ENCODE results near the gene MEIS2.

Gene MEIS2

DNA sequence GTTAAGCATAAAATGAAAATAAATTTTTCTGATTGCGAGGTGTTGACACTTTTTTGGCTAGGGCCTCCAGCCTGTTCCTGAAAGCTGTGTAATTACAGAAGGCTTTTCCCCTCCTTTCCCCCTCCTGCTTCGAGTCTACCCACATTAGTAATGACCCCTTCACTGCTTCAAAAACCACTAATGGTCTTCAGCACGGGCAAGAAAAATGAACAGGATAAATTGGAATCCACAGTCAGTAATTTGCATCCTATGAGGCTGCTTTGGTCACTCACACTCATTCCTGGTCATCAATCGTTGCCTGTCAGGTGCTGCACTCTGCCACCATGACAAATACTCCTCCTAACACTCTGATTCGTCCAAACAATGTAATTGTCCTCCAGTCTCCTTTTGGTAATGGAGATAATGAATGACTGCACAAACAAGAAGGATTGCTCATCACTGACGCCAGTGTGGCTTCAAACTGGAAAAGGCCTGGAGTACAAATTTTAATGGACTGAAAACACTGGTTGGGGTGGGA, 148.6 kb downstream of the MEIS2 start (continued):
- TF ChIP-seq ZNF398 (tag by site-specific recombination; IDR thresholded peaks at IDR 0.05) (peak; percentile 93), ZNF792 (tag by site-specific recombination; IDR thresholded peaks at IDR 0.05) (no peak), ZNF843 (tag by site-specific recombination; IDR thresholded peaks at IDR 0.05) (peak; percentile 93), SP7 (tag by site-specific recombination; IDR thresholded peaks at IDR 0.05) (peak; percentile 100), ZNF660 (tag by site-specific recombination; IDR thresholded peaks at IDR 0.05) (peak; percentile 60; the same call in 1 of the 2 replicates), ZNF473 (tag by site-specific recombination; IDR thresholded peaks at IDR 0.05) (no peak), ZNF311 (tag by site-specific recombination; IDR thresholded peaks at IDR 0.05; ENCODE audit: borderline replicate concordance) (no peak), ZNF223 (tag by site-specific recombination; IDR thresholded peaks at IDR 0.05) (no peak), ZNF138 (tag by site-specific recombination; IDR thresholded peaks at IDR 0.05; ENCODE audit: borderline replicate concordance) (no peak), ZNF776 (tag by site-specific recombination; IDR thresholded peaks at IDR 0.05; ENCODE audit: borderline replicate concordance) (no peak), SETDB1 (IDR thresholded peaks at IDR 0.05; ENCODE audit: insufficient read length, low read length) (no peak), ZNF146 (tag by site-specific recombination; IDR thresholded peaks at IDR 0.05) (peak; percentile 30; the same call in 1 of the 2 replicates), BCL11A (tag by site-specific recombination; IDR thresholded peaks at IDR 0.05; ENCODE audit: low read depth) (peak; percentile 81), ZNF530 (tag by site-specific recombination; IDR thresholded peaks at IDR 0.05; ENCODE audit: low read depth) (no peak), ZNF585B (tag by site-specific recombination; IDR thresholded peaks at IDR 0.05) (no peak), ZNF639 (tag by site-specific recombination; IDR thresholded peaks at IDR 0.05) (peak; percentile 84), ZBTB21 (tag by site-specific recombination; IDR thresholded peaks at IDR 0.05) (peak; percentile 79; the same call in 1 of the 2 replicates), ZBTB49 (tag by site-specific recombination; IDR thresholded peaks at IDR 0.05; ENCODE audit: low read depth) (no peak), ZNF549 (tag by site-specific recombination; IDR thresholded peaks at IDR 0.05) (no peak), ZNF391 (tag by site-specific recombination; IDR thresholded peaks at IDR 0.05; ENCODE audit: borderline replicate concordance, low read depth) (peak; percentile 85; the same call in 1 of the 2 replicates)
- TF ChIP-seq, protein P1, sequence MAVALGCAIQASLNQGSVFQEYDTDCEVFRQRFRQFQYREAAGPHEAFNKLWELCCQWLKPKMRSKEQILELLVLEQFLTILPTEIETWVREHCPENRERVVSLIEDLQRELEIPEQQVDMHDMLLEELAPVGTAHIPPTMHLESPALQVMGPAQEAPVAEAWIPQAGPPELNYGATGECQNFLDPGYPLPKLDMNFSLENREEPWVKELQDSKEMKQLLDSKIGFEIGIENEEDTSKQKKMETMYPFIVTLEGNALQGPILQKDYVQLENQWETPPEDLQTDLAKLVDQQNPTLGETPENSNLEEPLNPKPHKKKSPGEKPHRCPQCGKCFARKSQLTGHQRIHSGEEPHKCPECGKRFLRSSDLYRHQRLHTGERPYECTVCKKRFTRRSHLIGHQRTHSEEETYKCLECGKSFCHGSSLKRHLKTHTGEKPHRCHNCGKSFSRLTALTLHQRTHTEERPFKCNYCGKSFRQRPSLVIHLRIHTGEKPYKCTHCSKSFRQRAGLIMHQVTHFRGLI (tag by site-specific recombination; IDR thresholded peaks at IDR 0.05): no peak
- TF ChIP-seq, protein P2, sequence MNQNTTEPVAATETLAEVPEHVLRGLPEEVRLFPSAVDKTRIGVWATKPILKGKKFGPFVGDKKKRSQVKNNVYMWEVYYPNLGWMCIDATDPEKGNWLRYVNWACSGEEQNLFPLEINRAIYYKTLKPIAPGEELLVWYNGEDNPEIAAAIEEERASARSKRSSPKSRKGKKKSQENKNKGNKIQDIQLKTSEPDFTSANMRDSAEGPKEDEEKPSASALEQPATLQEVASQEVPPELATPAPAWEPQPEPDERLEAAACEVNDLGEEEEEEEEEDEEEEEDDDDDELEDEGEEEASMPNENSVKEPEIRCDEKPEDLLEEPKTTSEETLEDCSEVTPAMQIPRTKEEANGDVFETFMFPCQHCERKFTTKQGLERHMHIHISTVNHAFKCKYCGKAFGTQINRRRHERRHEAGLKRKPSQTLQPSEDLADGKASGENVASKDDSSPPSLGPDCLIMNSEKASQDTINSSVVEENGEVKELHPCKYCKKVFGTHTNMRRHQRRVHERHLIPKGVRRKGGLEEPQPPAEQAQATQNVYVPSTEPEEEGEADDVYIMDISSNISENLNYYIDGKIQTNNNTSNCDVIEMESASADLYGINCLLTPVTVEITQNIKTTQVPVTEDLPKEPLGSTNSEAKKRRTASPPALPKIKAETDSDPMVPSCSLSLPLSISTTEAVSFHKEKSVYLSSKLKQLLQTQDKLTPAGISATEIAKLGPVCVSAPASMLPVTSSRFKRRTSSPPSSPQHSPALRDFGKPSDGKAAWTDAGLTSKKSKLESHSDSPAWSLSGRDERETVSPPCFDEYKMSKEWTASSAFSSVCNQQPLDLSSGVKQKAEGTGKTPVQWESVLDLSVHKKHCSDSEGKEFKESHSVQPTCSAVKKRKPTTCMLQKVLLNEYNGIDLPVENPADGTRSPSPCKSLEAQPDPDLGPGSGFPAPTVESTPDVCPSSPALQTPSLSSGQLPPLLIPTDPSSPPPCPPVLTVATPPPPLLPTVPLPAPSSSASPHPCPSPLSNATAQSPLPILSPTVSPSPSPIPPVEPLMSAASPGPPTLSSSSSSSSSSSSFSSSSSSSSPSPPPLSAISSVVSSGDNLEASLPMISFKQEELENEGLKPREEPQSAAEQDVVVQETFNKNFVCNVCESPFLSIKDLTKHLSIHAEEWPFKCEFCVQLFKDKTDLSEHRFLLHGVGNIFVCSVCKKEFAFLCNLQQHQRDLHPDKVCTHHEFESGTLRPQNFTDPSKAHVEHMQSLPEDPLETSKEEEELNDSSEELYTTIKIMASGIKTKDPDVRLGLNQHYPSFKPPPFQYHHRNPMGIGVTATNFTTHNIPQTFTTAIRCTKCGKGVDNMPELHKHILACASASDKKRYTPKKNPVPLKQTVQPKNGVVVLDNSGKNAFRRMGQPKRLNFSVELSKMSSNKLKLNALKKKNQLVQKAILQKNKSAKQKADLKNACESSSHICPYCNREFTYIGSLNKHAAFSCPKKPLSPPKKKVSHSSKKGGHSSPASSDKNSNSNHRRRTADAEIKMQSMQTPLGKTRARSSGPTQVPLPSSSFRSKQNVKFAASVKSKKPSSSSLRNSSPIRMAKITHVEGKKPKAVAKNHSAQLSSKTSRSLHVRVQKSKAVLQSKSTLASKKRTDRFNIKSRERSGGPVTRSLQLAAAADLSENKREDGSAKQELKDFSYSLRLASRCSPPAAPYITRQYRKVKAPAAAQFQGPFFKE (tag by site-specific recombination; IDR thresholded peaks at IDR 0.05; ENCODE audit: borderline replicate concordance): no peak
- TF ChIP-seq, protein P3, sequence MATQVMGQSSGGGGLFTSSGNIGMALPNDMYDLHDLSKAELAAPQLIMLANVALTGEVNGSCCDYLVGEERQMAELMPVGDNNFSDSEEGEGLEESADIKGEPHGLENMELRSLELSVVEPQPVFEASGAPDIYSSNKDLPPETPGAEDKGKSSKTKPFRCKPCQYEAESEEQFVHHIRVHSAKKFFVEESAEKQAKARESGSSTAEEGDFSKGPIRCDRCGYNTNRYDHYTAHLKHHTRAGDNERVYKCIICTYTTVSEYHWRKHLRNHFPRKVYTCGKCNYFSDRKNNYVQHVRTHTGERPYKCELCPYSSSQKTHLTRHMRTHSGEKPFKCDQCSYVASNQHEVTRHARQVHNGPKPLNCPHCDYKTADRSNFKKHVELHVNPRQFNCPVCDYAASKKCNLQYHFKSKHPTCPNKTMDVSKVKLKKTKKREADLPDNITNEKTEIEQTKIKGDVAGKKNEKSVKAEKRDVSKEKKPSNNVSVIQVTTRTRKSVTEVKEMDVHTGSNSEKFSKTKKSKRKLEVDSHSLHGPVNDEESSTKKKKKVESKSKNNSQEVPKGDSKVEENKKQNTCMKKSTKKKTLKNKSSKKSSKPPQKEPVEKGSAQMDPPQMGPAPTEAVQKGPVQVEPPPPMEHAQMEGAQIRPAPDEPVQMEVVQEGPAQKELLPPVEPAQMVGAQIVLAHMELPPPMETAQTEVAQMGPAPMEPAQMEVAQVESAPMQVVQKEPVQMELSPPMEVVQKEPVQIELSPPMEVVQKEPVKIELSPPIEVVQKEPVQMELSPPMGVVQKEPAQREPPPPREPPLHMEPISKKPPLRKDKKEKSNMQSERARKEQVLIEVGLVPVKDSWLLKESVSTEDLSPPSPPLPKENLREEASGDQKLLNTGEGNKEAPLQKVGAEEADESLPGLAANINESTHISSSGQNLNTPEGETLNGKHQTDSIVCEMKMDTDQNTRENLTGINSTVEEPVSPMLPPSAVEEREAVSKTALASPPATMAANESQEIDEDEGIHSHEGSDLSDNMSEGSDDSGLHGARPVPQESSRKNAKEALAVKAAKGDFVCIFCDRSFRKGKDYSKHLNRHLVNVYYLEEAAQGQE (tag by site-specific recombination; IDR thresholded peaks at IDR 0.05): no peak

Data from HEK293 (cell line).